Stimulated activated CD4-positive, alpha-beta T cell treated with anti-CD3 and anti-CD28 coated beads, Interleukin-2, amount 100 ng/mL, for 4 hours (primary cell): ENCODE data around the gene CTDSP1.

Source experiments
- DNase-seq: peaks from one replicate; pipeline ENCODE4 v3.0.0-alpha.2; 2020; ENCODE audit warnings: low read depth

CTDSP1 gene

DNA sequence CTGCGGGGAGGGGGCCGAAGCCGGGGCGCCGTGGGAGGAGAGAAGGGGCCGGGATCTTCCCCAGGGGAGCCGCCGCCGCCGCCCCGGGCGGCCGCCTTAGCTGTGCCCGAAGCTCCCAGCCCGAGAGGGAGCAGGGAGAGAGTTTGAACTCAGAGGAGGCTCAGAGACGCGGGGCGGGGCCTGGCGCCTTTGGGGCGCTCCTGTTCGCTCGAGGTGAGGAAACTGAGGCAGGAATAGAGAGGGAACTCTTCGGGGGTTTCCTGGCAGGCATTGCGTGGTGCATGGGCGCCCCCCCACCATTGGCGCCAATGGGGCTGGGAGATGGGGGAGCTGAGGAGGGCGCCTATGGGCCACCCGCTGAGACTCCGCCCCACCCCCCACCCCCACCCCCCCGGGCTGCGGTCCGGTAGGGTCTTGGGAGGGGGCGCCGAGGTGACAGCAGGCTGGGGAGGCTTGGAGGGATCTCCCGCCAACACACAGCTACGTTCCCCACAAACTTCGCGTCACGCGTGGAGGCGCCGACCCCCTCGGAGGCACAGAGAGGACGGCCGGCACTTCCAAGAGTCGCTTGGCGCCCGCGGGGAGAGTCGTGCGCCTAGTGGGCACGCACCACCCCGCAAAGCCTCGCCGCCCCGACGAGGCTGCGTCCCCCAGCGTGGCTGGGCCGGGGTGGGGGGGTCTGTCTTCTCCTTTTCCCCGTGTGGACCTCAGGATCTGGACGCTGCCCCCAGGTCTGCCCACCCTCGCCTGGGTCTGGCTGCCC is 680 bp downstream of the CTDSP1 start:
- no peak for DNase-seq

DNA sequence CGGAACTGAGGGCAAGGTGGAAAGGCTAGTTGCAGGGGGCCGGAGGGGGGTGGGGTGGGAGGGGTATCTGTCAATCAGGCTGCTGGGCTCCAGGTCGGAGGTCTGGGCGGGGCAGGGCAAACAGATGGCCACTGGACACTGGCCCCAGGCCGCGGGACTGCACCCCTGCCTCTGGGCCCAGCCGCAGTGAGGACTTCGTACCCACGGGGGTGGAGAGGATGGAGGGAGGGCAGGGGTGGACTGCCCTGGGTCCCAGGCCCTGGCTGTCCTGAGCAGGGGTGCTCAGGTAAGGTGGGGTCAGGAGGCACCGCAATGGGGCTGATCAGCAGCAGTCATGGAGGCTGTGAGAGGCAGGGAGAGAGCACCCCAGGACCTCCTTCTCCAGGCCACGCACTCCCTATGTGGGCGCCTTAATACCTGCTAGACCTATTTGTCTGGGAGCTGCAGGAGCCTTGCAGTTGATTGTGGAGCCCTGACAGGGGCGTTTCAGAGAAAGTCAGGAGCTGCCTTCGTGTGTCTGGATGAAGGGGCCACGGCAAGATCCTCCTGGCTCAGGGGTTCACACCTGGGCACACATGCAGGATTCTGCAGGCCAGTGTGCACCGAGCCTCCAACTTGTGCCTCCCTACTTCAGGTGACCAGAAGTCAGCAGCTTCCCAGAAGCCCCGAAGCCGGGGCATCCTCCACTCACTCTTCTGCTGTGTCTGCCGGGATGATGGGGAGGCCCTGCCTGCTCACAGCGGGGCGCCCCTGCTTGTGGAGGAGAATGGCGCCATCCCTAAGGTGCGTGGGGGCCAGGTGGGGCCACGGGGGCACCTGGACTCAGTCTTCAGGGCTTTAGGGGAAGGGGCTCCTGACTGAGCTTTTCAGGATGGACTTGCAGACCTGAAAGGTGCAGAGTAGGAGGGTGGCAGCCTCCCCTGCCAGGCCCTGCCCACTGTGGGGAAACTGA is 1.5 kb downstream of the CTDSP1 start:
- no peak for DNase-seq

DNA sequence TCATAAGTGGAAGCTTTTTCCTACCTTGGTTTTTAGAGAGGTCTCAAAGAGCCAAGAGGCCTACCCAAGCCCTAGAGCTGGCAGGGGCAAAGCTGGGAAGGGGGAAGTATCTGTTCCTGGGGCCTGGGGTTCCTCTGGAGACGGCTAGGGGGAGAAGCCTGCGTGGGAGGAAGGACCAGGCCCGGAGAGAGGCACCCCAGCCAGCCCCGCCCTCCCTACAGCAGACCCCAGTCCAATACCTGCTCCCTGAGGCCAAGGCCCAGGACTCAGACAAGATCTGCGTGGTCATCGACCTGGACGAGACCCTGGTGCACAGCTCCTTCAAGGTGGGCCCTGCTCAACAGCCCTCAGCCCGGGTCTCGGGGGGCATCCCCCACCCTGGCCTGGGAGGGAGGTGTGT is 2.2 kb downstream of the CTDSP1 start:
- no peak for DNase-seq

DNA sequence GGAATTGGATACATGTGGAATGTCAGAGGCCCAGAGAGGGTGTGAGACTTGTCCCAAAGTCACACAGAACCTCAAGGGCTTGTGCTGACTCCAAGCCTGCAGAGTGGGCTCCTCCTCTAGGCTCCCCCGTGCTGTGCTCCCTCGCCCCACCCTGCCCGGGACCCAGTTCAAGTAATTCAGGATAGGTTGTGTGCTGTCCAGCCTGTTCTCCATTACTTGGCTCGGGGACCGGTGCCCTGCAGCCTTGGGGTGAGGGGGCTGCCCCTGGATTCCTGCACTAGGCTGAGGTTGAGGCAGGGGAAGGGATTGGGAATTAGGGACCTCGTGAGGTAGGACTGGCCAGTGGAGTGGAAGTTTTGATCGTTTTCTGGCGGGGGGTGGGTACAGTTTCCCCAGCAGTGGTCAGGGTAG is 2.8 kb downstream of the CTDSP1 start:
- no peak for DNase-seq

DNA sequence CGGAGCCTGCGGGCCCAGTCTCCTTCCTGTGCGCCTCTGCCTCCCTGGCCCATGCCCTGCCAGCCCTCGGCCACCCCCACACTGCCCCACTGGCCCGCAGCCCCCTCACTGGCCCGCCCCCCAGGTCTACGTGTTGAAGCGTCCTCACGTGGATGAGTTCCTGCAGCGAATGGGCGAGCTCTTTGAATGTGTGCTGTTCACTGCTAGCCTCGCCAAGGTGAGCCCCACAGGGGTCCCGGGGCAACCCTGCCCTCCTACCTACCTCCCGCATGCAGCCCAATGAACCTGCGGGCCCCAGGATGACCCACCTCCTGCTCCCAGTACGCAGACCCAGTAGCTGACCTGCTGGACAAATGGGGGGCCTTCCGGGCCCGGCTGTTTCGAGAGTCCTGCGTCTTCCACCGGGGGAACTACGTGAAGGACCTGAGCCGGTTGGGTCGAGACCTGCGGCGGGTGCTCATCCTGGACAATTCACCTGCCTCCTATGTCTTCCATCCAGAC is 3.3 kb downstream of the CTDSP1 start:
- no peak for DNase-seq

DNA sequence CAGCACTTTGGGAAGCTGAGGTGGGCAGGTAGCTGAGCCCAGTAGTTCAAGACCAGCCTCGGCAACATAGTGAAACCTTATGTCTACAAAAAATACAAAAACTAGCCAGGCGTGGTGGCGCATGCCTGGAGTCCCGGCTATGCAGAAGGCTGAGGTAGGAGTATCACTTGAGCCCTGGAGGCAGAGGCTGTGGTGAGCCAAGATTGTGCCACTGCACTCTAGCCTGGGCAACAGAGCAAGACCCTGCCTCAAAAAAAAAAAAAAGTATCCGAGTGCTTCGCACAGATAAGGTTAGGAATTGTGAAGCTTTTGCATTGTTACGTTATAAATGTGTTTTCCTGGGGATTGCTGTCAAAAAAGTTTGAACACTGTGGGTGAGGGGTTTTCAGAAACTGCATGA is 4.1 kb downstream of the CTDSP1 start:
- DNase-seq, result no peak

DNA sequence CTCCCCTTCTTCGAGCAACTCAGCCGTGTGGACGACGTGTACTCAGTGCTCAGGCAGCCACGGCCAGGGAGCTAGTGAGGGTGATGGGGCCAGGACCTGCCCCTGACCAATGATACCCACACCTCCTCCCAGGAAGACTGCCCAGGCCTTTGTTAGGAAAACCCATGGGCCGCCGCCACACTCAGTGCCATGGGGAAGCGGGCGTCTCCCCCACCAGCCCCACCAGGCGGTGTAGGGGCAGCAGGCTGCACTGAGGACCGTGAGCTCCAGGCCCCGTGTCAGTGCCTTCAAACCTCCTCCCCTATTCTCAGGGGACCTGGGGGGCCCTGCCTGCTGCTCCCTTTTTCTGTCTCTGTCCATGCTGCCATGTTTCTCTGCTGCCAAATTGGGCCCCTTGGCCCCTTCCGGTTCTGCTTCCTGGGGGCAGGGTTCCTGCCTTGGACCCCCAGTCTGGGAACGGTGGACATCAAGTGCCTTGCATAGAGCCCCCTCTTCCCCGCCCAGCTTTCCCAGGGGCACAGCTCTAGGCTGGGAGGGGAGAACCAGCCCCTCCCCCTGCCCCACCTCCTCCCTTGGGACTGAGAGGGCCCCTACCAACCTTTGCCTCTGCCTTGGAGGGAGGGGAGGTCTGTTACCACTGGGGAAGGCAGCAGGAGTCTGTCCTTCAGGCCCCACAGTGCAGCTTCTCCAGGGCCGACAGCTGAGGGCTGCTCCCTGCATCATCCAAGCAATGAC is 4.8 kb downstream of the CTDSP1 start:
- no peak for DNase-seq

DNA sequence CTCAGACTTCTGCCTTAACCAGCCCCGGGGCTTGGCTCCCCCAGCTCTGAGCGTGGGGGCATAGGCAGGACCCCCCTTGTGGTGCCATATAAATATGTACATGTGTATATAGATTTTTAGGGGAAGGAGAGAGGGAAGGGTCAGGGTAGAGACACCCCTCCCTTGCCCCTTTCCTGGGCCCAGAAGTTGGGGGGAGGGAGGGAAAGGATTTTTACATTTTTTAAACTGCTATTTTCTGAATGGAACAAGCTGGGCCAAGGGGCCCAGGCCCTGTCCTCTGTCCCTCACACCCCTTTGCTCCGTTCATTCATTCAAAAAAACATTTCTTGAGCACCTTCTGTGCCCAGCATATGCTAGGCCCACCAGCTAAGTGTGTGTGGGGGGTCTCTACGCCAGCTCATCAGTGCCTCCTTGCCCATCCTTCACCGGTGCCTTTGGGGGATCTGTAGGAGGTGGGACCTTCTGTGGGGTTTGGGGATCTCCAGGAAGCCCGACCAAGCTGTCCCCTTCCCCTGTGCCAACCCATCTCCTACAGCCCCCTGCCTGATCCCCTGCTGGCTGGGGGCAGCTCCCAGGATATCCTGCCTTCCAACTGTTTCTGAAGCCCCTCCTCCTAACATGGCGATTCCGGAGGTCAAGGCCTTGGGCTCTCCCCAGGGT is 5.5 kb downstream of the CTDSP1 start:
- no peak for DNase-seq

DNA sequence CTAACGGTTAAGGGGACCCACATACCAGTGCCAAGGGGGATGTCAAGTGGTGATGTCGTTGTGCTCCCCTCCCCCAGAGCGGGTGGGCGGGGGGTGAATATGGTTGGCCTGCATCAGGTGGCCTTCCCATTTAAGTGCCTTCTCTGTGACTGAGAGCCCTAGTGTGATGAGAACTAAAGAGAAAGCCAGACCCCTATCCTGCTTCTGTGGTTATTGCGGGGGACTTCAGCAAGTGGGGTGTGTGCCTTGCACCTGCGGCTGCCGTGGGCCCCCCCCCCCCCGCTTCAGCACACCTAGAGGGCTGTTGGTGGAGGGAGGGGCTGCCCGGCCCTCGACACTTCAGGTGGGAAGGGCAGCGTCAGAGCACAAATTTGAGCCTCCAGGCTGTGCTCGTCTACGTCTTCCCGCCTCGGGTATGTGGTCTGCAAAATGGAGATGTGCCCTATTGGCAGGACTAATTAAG is 6.1 kb downstream of the CTDSP1 start:
- no peak for DNase-seq

DNA sequence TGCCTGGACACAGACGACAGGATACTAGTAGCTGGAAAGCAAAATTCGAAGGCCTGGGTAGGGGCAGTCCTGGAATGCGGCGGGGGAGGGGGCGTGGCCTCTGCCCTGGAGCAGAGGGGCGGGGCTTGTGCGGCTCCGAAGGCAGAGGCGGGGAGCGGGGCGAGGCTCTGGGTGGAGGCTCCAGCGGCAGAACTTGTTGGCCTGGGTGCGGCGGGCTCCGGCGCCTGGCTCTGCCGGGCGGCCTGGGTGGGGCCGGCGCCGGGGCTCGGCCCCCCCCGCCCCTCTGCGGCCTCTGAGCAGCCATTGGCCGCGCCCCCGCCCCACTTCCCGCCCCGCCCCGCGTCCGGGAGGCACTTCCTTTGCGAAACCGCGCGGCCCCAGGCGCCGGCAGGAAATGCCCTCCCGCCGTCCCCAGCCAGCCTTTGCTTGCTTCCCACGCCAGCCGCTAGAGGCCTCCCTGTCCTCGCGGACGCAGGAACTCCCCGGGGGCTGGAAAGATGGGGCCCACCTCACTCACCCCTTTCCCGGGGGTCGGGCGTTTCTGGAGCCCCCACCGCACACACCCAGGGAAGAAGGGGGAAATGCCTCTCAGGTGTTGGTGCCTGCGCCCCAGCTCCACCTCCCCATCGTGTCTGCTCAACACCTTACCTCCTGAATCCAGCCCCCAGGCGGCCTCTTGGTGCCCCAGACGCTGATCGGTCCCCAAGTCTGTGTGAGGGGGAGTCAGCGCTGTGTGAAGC is 6.7 kb downstream of the CTDSP1 start:
- peak; percentile 77 for DNase-seq

DNA sequence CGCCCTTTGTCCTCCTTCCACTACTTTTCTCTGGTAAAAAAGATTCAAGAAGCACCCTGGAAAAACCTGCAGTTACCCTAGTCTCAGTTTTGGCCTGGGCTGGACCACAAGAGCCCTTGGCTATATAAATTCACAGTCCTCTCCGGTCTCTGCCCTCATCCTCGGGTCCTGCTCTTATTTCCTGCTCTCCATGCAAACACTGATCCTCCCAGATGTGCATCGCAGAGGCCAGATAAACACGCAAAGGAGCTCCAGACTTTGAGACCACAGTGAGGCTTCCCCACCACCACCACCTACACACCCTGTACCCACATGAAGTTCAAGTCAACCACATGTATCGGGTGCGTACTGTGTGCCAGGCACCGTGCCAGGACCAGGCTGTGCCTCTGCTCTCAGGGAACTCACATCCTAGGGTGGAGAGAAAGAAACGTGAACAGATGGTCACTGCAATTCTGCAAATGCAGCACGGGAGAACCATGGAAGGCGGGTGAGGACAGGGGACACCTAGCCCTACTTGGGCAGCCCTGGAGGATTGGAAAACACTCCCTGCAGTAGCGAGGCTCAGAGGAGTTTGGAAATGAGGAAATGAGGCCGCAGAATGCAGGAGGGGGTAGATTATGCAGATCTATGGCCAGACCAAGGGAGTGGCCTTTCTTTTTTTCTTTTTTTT is 7.4 kb downstream of the CTDSP1 start:
- no peak for DNase-seq

DNA sequence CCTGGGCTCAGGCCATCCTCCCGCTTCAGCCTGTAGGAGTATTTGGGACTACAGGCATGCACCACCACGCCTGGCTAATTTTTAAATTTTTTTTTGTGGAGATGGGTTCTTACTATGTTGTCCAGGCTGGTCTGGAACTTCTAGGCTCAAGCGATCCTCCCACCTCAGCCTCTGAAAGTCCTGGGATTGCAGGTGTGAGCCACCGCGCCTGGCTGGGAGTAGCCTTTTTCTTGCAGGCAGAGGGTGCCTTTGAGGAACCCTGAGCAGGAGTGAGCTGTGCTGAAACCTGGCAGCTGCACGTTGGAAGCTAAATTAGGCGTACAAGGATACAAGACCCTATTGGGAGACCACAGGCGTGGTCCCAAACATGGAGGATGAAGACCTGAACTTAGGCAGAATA is 8.0 kb downstream of the CTDSP1 start:
- no peak for DNase-seq

DNA sequence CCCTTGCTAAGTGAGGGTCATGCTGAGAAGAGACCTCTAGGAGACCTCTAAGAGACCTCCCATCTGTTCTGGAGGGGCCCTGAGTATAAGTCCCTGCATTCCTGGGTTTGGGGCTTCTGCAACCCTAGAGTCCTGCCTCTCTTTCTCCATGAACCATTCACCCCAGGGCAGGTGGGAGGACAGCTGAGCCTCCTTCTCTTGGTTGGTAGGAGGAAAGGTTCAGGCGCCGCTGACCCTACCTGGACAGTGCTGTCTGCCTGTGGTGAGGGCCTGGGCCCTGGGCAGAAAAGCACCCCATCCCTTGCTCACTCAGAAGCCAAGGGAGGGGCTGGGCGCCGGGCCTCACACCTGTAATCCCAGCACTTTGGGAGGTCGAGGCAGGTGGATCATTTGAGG is 18.7 kb downstream of the CTDSP1 start:
- DNase-seq, result no peak

DNA sequence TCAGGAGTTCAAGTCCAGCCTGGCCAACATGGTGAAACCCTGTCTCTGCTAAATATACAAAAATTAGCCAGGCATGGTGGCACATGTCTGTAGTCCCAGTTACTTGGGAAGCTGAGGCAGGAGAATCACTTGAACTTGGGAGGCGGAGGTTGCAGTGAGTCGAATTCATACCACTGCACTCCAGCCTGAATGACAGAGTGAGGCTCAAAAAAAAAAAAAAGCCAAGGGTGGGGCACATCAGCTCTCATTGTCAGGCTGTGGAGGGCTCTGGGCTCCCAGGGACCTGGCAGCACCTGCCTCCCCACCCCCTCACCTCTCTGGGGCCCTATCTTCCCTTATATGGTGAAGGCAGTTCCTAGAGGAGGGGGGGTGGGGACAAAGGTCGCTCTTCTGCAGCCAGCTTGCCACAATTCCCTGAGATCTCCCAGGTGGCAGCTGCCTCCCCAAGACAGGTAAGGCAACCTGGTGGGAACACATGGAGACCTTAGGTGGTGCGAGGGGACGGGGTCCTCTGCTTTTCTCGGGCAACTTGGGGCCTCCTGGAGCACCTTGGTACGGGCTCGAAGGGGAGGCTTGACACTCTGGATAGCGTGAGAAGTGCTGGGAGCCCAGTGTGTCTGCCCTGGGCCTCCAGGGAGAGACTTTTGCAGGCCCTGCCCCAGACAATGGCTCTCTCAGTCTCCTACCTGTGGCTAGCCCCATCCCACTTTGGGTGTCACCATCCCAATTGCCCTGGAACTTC is 19.2 kb downstream of the CTDSP1 start, which contains the start of gene VIL1:
Gene VIL1, plus strand, starts transcription at position 407 of the 742 bp plus-strand sequence. CDS start 4,656 bp downstream, outside the sequence.
- no peak for DNase-seq

DNA sequence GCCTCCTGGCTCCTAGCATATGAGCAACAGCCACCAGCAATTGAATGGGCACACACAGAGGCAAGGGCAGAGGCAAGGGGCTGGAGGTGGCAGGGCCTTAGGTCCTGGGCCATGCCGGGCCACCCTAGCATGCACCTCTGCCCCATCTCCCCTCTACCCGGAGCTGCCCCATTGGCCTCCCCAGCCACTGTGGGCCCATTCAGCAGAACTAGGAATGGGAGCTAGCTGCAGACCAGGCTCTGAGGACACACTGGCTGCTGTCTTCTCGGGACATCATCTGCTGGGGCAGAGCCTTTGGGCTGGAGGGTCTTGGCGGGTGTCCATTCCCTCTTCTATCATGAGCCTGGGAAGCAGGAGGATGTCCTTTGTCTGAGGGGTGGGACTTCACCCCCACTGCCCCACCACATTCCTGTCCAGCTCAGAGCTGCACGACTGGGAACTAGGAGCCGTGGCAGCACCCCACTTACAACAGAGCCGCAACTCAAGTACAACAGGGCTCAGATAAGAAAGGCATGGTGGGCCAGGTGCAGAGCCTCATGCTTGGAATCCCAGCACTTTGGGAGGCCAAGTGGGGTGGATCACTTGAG is 20.1 kb downstream of the CTDSP1 start:
- no peak for DNase-seq

DNA sequence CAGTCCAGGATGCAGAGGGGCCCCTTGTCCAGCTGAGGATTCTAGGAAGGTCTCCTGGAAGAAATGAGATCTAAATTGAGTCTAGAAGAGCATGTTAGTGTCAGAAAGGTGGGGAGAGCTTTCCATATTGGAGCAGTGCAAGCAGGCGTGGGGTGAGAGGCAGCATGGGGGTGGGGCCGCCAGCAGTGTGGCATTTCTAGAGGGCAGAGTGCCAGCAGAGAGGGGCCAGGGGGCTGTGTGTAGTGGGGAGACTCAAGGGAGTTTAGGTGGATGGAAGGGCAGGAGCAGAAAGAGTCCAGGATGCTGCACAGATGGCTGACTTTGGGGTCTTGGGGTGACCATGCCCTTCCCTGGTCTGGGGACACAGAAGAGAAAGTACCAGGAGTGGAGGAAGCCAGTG is 21.4 kb downstream of the CTDSP1 start:
- DNase-seq, result no peak

DNA sequence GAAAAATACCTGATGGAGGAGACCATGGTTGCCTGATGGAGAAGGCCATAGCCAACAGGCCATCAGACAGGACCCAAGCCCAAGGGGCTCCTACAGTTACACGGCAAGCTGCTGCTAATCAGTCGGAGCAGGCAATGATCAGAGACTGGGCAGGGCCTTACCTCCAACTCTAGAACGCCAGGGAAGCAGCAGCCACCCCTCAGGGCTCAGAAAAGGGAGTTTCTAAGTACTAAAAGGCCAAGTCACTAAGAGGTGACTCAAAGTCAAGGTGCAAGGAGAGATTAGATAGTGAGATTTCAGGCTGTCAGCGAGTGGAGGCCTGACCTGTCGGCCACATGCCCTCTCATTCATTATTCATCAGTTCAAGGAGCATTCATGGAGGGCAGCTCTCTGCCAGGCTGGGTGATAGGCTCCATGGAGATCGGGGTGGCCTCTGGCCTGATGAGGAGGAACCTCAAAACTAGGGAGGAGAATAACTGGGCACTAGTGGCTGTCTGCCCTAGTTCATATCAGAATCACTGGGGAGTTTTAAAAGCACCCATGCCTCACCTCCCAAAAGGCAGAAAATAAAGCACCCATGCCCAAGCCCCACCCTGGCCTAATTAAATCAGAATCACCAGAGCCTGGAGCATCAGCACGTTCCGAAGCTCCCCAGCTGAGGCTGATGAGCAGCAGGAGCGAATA is 22.9 kb downstream of the CTDSP1 start:
- DNase-seq, result no peak

DNA sequence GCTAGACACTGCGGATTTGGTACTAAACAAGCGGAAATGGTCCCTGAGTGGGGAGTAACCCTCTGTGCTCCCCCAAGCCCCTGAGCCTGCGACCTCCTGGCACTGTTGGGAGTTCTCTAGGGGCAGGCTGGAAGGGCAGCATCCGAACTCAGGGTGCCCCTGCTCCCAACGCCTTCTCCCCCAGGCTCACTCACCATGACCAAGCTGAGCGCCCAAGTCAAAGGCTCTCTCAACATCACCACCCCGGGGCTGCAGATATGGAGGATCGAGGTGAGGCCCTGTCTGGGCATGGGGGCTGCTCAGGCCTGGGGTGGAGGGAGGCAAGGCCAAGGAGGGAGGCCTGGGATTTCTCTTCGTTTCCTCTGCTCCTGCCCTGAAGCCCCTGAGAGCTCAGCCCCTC is 23.9 kb downstream of the CTDSP1 start:
- no peak for DNase-seq

DNA sequence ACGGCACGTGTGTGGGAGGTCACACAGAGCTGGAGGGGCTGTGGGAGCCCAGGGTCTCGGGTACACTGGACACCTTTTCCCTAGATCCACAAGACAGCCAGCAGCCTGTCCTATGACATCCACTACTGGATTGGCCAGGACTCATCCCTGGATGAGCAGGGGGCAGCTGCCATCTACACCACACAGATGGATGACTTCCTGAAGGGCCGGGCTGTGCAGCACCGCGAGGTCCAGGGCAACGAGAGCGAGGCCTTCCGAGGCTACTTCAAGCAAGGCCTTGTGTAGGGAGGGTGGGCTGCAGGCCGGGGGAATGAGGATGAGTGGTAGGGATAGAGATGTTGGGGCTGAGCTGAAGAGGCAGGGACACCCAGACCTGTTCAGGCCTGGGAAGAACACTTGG is 25.9 kb downstream of the CTDSP1 start:
- no peak for DNase-seq
